ENCODE measurements around the gene PAK1.

Gene PAK1

DNA sequence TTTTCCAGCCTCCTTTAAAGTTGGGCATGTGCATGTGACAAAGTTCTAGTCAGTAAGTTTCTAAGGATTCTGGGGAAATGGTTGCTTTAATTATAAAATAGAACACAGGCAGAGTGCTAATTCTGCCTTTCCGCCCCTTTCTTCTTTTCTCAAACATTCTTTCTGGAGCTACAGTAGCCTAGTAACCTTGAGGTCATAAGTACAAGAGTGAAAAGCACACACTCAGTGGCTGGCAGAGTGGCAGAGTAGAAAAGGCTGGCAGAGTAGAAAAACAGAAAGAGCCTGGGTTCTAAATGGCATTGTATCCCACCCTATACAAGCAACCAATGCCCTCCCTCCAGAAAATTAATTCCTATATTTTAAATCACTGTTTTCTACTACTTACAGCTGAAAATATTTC lies 51.2 kb downstream of the PAK1 start:
- H4K91ac ChIP-seq (ENCODE audit: low read length): no peak overlapping the region
- no peak overlapping the region for H2BK15ac ChIP-seq (ENCODE audit: low read depth, poor library complexity, severe bottlenecking)
- H2BK5ac ChIP-seq (ENCODE audit: low read depth, low read length, poor library complexity, severe bottlenecking): no peak overlapping the region
- no peaks in the 10 kb centered on the region for H3K27me3 ChIP-seq (ENCODE audit: control insufficient read depth in 1 of 2, insufficient read depth in 1 of 2, low read length in 2 of 2)
- no peak overlapping the region for H2AK5ac ChIP-seq (ENCODE audit: low read length, severe bottlenecking)
- no peak overlapping the region for H3K14ac ChIP-seq (ENCODE audit: low read length in 2 of 2)
- no peaks in the 10 kb centered on the region for H3K4me1 ChIP-seq (ENCODE audit: control insufficient read depth, insufficient read depth, low read depth, low read length)
- H2AFZ ChIP-seq (ENCODE audit: low read depth, low read length): no peak overlapping the region
- H3K9me3 ChIP-seq (ENCODE audit: control insufficient read depth, low read length): no peaks in the 10 kb centered on the region
- no CpG with 5 or more reads among the region's 1 CpG for WGBS
- no peak overlapping the region for H3K23ac ChIP-seq (ENCODE audit: low read length in 2 of 2)
- no peaks in the 10 kb centered on the region for H3K36me3 ChIP-seq (ENCODE audit: control insufficient read depth in 1 of 2, insufficient read depth in 2 of 2, low read depth in 1 of 2, low read length in 2 of 2)
- H3K18ac ChIP-seq (ENCODE audit: low read depth in 1 of 2, low read length in 2 of 2): no peak overlapping the region
- H3K9ac ChIP-seq (ENCODE audit: low read length): no peak overlapping the region
- H3K4me2 ChIP-seq (ENCODE audit: low read length, poor library complexity, severe bottlenecking): no peak overlapping the region
- DNase-seq: no peak
- H3K4ac ChIP-seq (ENCODE audit: low read depth in 1 of 2, low read length in 2 of 2): no peak overlapping the region
- no peak overlapping the region for H2BK12ac ChIP-seq (ENCODE audit: low read length in 2 of 2)
- H3K79me1 ChIP-seq (replicated peaks; ENCODE audit: low read length, poor library complexity, severe bottlenecking): peaks cover 9% of the 10 kb centered on the region
- no peak overlapping the region for H4K8ac ChIP-seq (ENCODE audit: low read length)
- no peak overlapping the region for H2BK120ac ChIP-seq (ENCODE audit: low read depth, low read length)
- no peak overlapping the region for H3K4me3 ChIP-seq (ENCODE audit: insufficient read depth in 1 of 2, low read depth in 1 of 2, low read length in 2 of 2)
- no peak overlapping the region for H3K27ac ChIP-seq (ENCODE audit: low read length, poor library complexity, severe bottlenecking)

DNA sequence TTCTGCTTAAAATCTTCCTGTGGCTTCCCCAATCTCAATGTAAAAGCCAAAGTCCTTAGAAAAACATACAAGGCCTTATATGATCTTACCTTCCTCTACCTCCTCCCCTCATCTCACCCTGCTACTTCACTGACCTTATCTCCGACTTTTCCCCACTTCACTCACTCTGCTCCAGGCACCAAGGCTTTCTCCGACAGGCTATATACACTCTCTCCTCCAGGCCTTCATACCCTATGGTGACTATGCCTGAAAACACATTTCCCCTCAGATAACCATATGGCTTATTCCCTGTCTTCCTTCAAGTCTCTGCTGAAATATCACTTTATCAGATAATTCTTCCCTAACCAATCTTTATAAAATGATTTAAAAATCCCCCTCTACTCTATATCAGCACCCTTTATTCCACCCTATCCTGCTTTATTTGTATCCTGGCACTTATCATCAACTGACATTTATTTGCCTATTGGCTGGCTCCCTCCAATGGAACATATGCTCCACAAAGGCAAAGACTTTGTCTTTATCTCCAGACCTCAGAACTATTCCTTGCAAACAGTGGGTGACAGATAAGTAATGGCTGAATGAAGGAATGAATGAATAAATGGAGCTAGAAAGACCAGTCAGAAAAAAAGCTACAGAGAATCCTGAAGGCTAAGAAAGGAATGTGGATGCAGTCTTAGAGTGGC lies 52.7 kb downstream of the PAK1 start:
- no peaks in the 10 kb centered on the region for H3K27me3 ChIP-seq (ENCODE audit: control insufficient read depth in 1 of 2, insufficient read depth in 1 of 2, low read length in 2 of 2)
- no peak for DNase-seq
- H3K9ac ChIP-seq (ENCODE audit: low read length): no peak overlapping the region
- no peak overlapping the region for H3K18ac ChIP-seq (ENCODE audit: low read depth in 1 of 2, low read length in 2 of 2)
- H2BK15ac ChIP-seq (ENCODE audit: low read depth, poor library complexity, severe bottlenecking): no peak overlapping the region
- H3K4me1 ChIP-seq (ENCODE audit: control insufficient read depth, insufficient read depth, low read depth, low read length): no peaks in the 10 kb centered on the region
- H3K36me3 ChIP-seq (ENCODE audit: control insufficient read depth in 1 of 2, insufficient read depth in 2 of 2, low read depth in 1 of 2, low read length in 2 of 2): no peaks in the 10 kb centered on the region
- 70% methylated on average over 2 of the region's 2 CpGs for WGBS
- no peak overlapping the region for H2BK120ac ChIP-seq (ENCODE audit: low read depth, low read length)
- no peak overlapping the region for H2BK12ac ChIP-seq (ENCODE audit: low read length in 2 of 2)
- H3K23ac ChIP-seq (ENCODE audit: low read length in 2 of 2): no peak overlapping the region
- H3K4me3 ChIP-seq (ENCODE audit: insufficient read depth in 1 of 2, low read depth in 1 of 2, low read length in 2 of 2): no peak overlapping the region
- H4K91ac ChIP-seq (ENCODE audit: low read length): no peak overlapping the region
- no peak overlapping the region for H3K4me2 ChIP-seq (ENCODE audit: low read length, poor library complexity, severe bottlenecking)
- no peak overlapping the region for H2AFZ ChIP-seq (ENCODE audit: low read depth, low read length)
- no peak overlapping the region for H2AK5ac ChIP-seq (ENCODE audit: low read length, severe bottlenecking)
- H4K8ac ChIP-seq (ENCODE audit: low read length): no peak overlapping the region
- no peak overlapping the region for H3K4ac ChIP-seq (ENCODE audit: low read depth in 1 of 2, low read length in 2 of 2)
- no peak overlapping the region for H3K27ac ChIP-seq (ENCODE audit: low read length, poor library complexity, severe bottlenecking)
- H3K9me3 ChIP-seq (ENCODE audit: control insufficient read depth, low read length): no peaks in the 10 kb centered on the region
- peaks cover 5% of the 10 kb centered on the region for H3K79me1 ChIP-seq (replicated peaks; ENCODE audit: low read length, poor library complexity, severe bottlenecking)
- H3K14ac ChIP-seq (ENCODE audit: low read length in 2 of 2): no peak overlapping the region
- no peak overlapping the region for H2BK5ac ChIP-seq (ENCODE audit: low read depth, low read length, poor library complexity, severe bottlenecking)

DNA sequence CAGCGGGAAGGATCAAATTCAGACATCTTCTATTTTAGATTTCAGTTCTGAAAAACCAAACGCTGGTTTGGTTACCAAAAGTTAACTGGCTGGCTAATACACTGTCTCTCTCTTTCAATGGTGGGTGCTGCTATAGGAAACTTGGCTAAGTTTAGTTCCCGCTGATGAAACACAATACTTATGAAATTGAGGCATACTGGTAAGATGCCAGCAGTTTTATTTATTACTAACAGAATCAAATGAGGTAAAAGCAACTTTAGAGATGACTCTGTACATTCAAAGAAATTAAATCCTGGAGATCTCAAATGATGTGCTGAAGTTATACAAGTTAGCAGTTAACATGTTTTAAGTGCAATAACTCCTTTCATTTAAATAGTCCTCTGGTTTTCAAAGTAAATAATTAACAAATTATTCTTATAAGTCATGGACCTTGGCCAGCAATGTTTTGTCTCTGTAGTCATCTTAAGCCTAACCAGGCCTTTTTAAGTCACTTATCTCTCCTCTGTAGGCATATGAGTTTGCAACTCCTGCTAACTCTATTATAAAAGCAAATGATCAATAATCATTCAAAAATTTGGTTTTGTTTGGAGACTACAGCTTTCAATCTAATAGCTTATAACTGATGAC lies 54.8 kb downstream of the PAK1 start:
- Histone ChIP-seq H2AK5ac (ENCODE audit: low read length, severe bottlenecking) (no peak overlapping the region), H3K27ac (ENCODE audit: low read length, poor library complexity, severe bottlenecking) (no peak overlapping the region), H3K23ac (ENCODE audit: low read length in 2 of 2) (no peak overlapping the region), H3K9ac (ENCODE audit: low read length) (no peak overlapping the region), H2BK15ac (ENCODE audit: low read depth, poor library complexity, severe bottlenecking) (no peak overlapping the region), H4K91ac (ENCODE audit: low read length) (no peak overlapping the region), H3K9me3 (ENCODE audit: control insufficient read depth, low read length) (no peaks in the 10 kb centered on the region), H2BK5ac (ENCODE audit: low read depth, low read length, poor library complexity, severe bottlenecking) (no peak overlapping the region), H2BK120ac (ENCODE audit: low read depth, low read length) (no peak overlapping the region), H2BK12ac (ENCODE audit: low read length in 2 of 2) (no peak overlapping the region), H3K27me3 (ENCODE audit: control insufficient read depth in 1 of 2, insufficient read depth in 1 of 2, low read length in 2 of 2) (no peaks in the 10 kb centered on the region), H3K4ac (ENCODE audit: low read depth in 1 of 2, low read length in 2 of 2) (no peak overlapping the region), H3K14ac (ENCODE audit: low read length in 2 of 2) (no peak overlapping the region), H3K4me1 (ENCODE audit: control insufficient read depth, insufficient read depth, low read depth, low read length) (no peaks in the 10 kb centered on the region), H3K18ac (ENCODE audit: low read depth in 1 of 2, low read length in 2 of 2) (no peak overlapping the region), H3K4me2 (ENCODE audit: low read length, poor library complexity, severe bottlenecking) (no peak overlapping the region), H3K4me3 (ENCODE audit: insufficient read depth in 1 of 2, low read depth in 1 of 2, low read length in 2 of 2) (no peak overlapping the region), H4K8ac (ENCODE audit: low read length) (no peak overlapping the region), H3K36me3 (ENCODE audit: control insufficient read depth in 1 of 2, insufficient read depth in 2 of 2, low read depth in 1 of 2, low read length in 2 of 2) (no peaks in the 10 kb centered on the region), H3K79me1 (replicated peaks; ENCODE audit: low read length, poor library complexity, severe bottlenecking) (peaks cover 5% of the 10 kb centered on the region), H2AFZ (ENCODE audit: low read depth, low read length) (no peak overlapping the region)
- WGBS: 100% methylated on average over 2 of the region's 3 CpGs
- no peak for DNase-seq

DNA sequence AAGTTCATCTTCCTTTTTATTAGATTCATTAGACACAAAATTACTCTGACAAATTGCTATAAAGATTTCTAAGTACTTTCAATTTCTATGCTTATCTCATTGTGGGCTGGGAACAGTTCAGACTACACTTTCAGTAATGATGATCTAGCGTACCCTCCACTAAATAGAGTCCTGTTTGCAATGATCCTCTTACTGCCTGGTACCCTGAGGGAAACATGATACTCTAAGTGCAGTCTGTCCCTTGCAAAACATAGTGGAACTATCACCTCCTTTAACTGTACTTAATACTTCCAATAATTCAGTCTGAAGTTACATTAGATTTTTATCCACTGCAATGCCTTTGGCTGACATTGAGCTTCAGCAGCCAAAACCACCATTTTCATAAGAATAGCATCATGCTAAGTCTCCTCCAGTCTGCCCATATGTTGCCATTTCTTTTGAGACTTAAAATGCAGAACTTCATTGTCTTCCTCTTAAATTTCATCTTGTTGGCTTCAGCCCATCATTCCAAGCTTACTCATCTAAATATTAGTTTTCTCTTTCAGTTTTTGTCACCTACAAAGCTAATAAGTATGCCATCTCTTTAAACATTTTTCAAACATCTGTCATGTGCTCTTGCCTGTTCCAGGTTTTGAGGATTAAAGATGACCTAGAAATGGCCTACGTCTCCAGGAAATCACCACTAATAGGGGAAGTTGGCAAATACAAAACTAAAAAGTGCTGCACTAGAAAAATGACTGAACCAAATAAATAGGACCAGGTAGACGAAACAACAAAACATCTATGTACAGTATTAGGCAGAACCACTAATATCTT lies 55.5 kb downstream of the PAK1 start:
- no peak overlapping the region for H2BK120ac ChIP-seq (ENCODE audit: low read depth, low read length)
- H3K4me3 ChIP-seq (ENCODE audit: insufficient read depth in 1 of 2, low read depth in 1 of 2, low read length in 2 of 2): no peak overlapping the region
- no peak overlapping the region for H2BK5ac ChIP-seq (ENCODE audit: low read depth, low read length, poor library complexity, severe bottlenecking)
- H3K79me1 ChIP-seq (replicated peaks; ENCODE audit: low read length, poor library complexity, severe bottlenecking): peaks cover 5% of the 10 kb centered on the region
- 95% methylated on average over 3 of the region's 3 CpGs for WGBS
- no peak overlapping the region for H3K4me2 ChIP-seq (ENCODE audit: low read length, poor library complexity, severe bottlenecking)
- H3K36me3 ChIP-seq (ENCODE audit: control insufficient read depth in 1 of 2, insufficient read depth in 2 of 2, low read depth in 1 of 2, low read length in 2 of 2): no peaks in the 10 kb centered on the region
- no peak overlapping the region for H2AK5ac ChIP-seq (ENCODE audit: low read length, severe bottlenecking)
- no peak overlapping the region for H4K91ac ChIP-seq (ENCODE audit: low read length)
- no peak overlapping the region for H3K4ac ChIP-seq (ENCODE audit: low read depth in 1 of 2, low read length in 2 of 2)
- no peak overlapping the region for H3K18ac ChIP-seq (ENCODE audit: low read depth in 1 of 2, low read length in 2 of 2)
- H3K23ac ChIP-seq (ENCODE audit: low read length in 2 of 2): no peak overlapping the region
- H3K9ac ChIP-seq (ENCODE audit: low read length): no peak overlapping the region
- H3K9me3 ChIP-seq (ENCODE audit: control insufficient read depth, low read length): no peaks in the 10 kb centered on the region
- H3K27me3 ChIP-seq (ENCODE audit: control insufficient read depth in 1 of 2, insufficient read depth in 1 of 2, low read length in 2 of 2): no peaks in the 10 kb centered on the region
- no peak overlapping the region for H2BK12ac ChIP-seq (ENCODE audit: low read length in 2 of 2)
- H4K8ac ChIP-seq (ENCODE audit: low read length): no peak overlapping the region
- H3K14ac ChIP-seq (ENCODE audit: low read length in 2 of 2): no peak overlapping the region
- H2AFZ ChIP-seq (ENCODE audit: low read depth, low read length): no peak overlapping the region
- no peak overlapping the region for H2BK15ac ChIP-seq (ENCODE audit: low read depth, poor library complexity, severe bottlenecking)
- DNase-seq: no peak
- no peak overlapping the region for H3K27ac ChIP-seq (ENCODE audit: low read length, poor library complexity, severe bottlenecking)
- H3K4me1 ChIP-seq (ENCODE audit: control insufficient read depth, insufficient read depth, low read depth, low read length): no peaks in the 10 kb centered on the region
